Neuronal stem cell (in vitro differentiated cells): ENCODE data around the gene SLC22A15.

ENCODE experiments used
- DNase-seq: peaks from one replicate; pipeline ENCODE4 v3.0.0-alpha.2; 2013; ENCODE audit warnings: low spot score
- H2AFZ ChIP-seq: one replicate; pipeline ENCODE4 v1.6.1; 2013; ENCODE audit warnings: mild to moderate bottlenecking, low read length, inconsistent platforms
- H2AK5ac ChIP-seq: 2 replicates; pipeline ENCODE4 v1.6.1; 2013; ENCODE audit warnings: low read depth, mild to moderate bottlenecking, inconsistent platforms, low read length, moderate library complexity, mixed read lengths
- H2BK120ac ChIP-seq: 2 replicates; pipeline ENCODE4 v1.6.1; 2013; ENCODE audit warnings: low read depth, mild to moderate bottlenecking, inconsistent platforms, low read length, moderate library complexity, mixed read lengths
- H2BK12ac ChIP-seq: one replicate; pipeline ENCODE4 v1.6.1; 2013; ENCODE audit warnings: low read length, inconsistent platforms
- H2BK15ac ChIP-seq: 2 replicates; pipeline ENCODE4 v1.6.1; 2013; ENCODE audit warnings: mild to moderate bottlenecking, low read length, inconsistent platforms, mixed read lengths
- H2BK5ac ChIP-seq: one replicate; pipeline ENCODE4 v1.6.1; 2013; ENCODE audit warnings: inconsistent platforms, mild to moderate bottlenecking, low read length, moderate library complexity
- H3K14ac ChIP-seq: one replicate; pipeline ENCODE4 v1.6.1; 2013; ENCODE audit warnings: low read length, inconsistent platforms
- H3K18ac ChIP-seq: 2 replicates; pipeline ENCODE4 v1.6.1; 2013; ENCODE audit warnings: low read length, inconsistent platforms
- H3K23ac ChIP-seq: 2 replicates; pipeline ENCODE4 v1.6.1; 2013; ENCODE audit warnings: low read depth, mild to moderate bottlenecking, mixed read lengths, low read length, inconsistent platforms; ENCODE audit not compliant: poor library complexity
- H3K27ac ChIP-seq: replicated peaks from 3 replicates; pipeline ENCODE4 v1.5.1; 2013; ENCODE audit warnings: low read length, inconsistent platforms
- H3K27me3 ChIP-seq, 3 experiments: 2 replicates each; pipeline ENCODE4 v1.6.1; 2013; ENCODE audit warnings: low read length in 3 of 3, mild to moderate bottlenecking in 2 of 3, inconsistent platforms in 1 of 3, low read depth in 1 of 3, mixed read lengths in 1 of 3, moderate library complexity in 1 of 3; ENCODE audit not compliant: control insufficient read depth in 3 of 3, insufficient read depth in 3 of 3
- H3K36me3 ChIP-seq, 2 donors: replicated peaks in 1 of 2; 2 replicates each; pipeline ENCODE4 v1.6.1; 2013; ENCODE audit warnings: low read length in 2 of 2; ENCODE audit not compliant: control insufficient read depth in 2 of 2, insufficient read depth in 2 of 2
- H3K4ac ChIP-seq: 2 replicates; pipeline ENCODE4 v1.6.1; 2013; ENCODE audit warnings: inconsistent platforms, mild to moderate bottlenecking, low read length, moderate library complexity
- H3K4me1 ChIP-seq, 2 donors: 1 replicate in 1 of 2; 2 replicates in 1 of 2; pipeline ENCODE4 v1.6.1; 2013; ENCODE audit warnings: low read length in 2 of 2, low read depth in 1 of 2; ENCODE audit not compliant: control insufficient read depth in 2 of 2, insufficient read depth in 1 of 2
- H3K4me2 ChIP-seq: one replicate; pipeline ENCODE4 v1.6.1; 2013; ENCODE audit warnings: mild to moderate bottlenecking, low read length, inconsistent platforms; ENCODE audit not compliant: insufficient read depth, poor library complexity, severe bottlenecking
- H3K4me3 ChIP-seq, 2 donors: 2 replicates each; pipeline ENCODE4 v1.5.1; 2013; ENCODE audit warnings: low read length in 2 of 2, mild to moderate bottlenecking in 2 of 2, inconsistent platforms in 1 of 2, moderate library complexity in 1 of 2
- H3K79me1 ChIP-seq: one replicate; pipeline ENCODE4 v1.6.1; 2013; ENCODE audit warnings: low read depth, mild to moderate bottlenecking, inconsistent platforms, low read length, moderate library complexity
- H3K9ac ChIP-seq: one replicate; pipeline ENCODE4 v1.6.1; 2013; ENCODE audit warnings: mild to moderate bottlenecking, low read depth, low read length, inconsistent platforms; ENCODE audit not compliant: poor library complexity
- H3K9me3 ChIP-seq, 2 donors: replicated peaks in 1 of 2; 2 replicates each; pipeline versions ENCODE3 to v1.6.1; 2013; ENCODE audit warnings: low read length in 2 of 2, mild to moderate bottlenecking in 2 of 2, inconsistent platforms in 1 of 2, low read depth in 1 of 2, mixed read lengths in 1 of 2, moderate library complexity in 1 of 2; ENCODE audit not compliant: control insufficient read depth in 2 of 2, insufficient read depth in 1 of 2
- H4K8ac ChIP-seq: one replicate; pipeline ENCODE4 v1.6.1; 2013; ENCODE audit warnings: low read depth, mild to moderate bottlenecking, inconsistent platforms, low read length, moderate library complexity
- H4K91ac ChIP-seq: one replicate; pipeline ENCODE4 v1.6.1; 2013; ENCODE audit warnings: low read length, low read depth, mild to moderate bottlenecking, inconsistent platforms; ENCODE audit not compliant: poor library complexity
- WGBS, 2 donors: extraction: QIAGEN DNeasy Blood & Tissue Kit; methylation state at CpG; one replicate each; pipeline ENCODE4 v1.1.7; 2013; ENCODE audit warnings: missing lambda C conversion rate in 2 of 2, mixed read lengths in 1 of 2; ENCODE audit not compliant: insufficient read length in 2 of 2, insufficient replicate concordance in 1 of 2; ENCODE audit errors: extremely low coverage in 2 of 2; 5-methylcytosine and 5-hydroxymethylcytosine counted together

The SLC22A15 gene

GRCh38 chr1:116087628-116088027 lies 111.3 kb downstream of the SLC22A15 start:
- Histone ChIP-seq H3K4ac (no peak overlapping the region), H2AFZ (no peak overlapping the region), H2BK12ac (no peak overlapping the region), H3K4me3 (no peak overlapping the region), H4K8ac (no peak overlapping the region), H3K36me3 (no peaks in the 10 kb centered on the region), H3K4me1 (no peaks in the 10 kb centered on the region), H2BK15ac (no peak overlapping the region), H3K18ac (no peak overlapping the region), H4K91ac (no peak overlapping the region), H2BK5ac (no peak overlapping the region), H3K27ac (no peak overlapping the region), H3K23ac (no peak overlapping the region), H3K27me3 (no peaks in the 10 kb centered on the region), H3K14ac (no peak overlapping the region), H3K79me1 (no peaks in the 10 kb centered on the region), H3K9ac (no peak overlapping the region), H3K4me2 (no peak overlapping the region), H2BK120ac (no peak overlapping the region), H2AK5ac (no peak overlapping the region), H3K9me3 (peaks cover 0 to 2% of the 10 kb centered on the region in 2 donors)
- no peak for DNase-seq

GRCh38 chr1:116089870-116090269 lies 113.6 kb downstream of the SLC22A15 start:
- Histone ChIP-seq H2AFZ (no peak overlapping the region), H2BK5ac (no peak overlapping the region), H3K4me2 (no peak overlapping the region), H3K14ac (no peak overlapping the region), H4K91ac (no peak overlapping the region), H3K4ac (no peak overlapping the region), H3K27me3 (no peaks in the 10 kb centered on the region), H3K27ac (no peak overlapping the region), H4K8ac (no peak overlapping the region), H3K36me3 (no peaks in the 10 kb centered on the region), H3K9me3 (peaks cover 0 to 2% of the 10 kb centered on the region in 2 donors), H3K23ac (no peak overlapping the region), H2AK5ac (no peak overlapping the region), H2BK12ac (no peak overlapping the region), H3K4me3 (no peak overlapping the region), H3K79me1 (no peaks in the 10 kb centered on the region), H3K4me1 (no peaks in the 10 kb centered on the region), H2BK15ac (no peak overlapping the region), H2BK120ac (no peak overlapping the region), H3K18ac (no peak overlapping the region), H3K9ac (no peak overlapping the region)
- no peak for DNase-seq
- no CpG with 5 or more reads among the region's 1 CpG for WGBS, 2 donors

GRCh38 chr1:116091083-116091482 lies 114.8 kb downstream of the SLC22A15 start:
- H3K4me2 ChIP-seq, result no peak overlapping the region
- no peak overlapping the region for H3K4me3 ChIP-seq
- H3K14ac ChIP-seq, result no peak overlapping the region
- no peak overlapping the region for H3K27ac ChIP-seq
- H3K23ac ChIP-seq, result no peak overlapping the region
- no peak for DNase-seq
- no peak overlapping the region for H2BK120ac ChIP-seq
- no peak overlapping the region for H2AFZ ChIP-seq
- no CpG with 5 or more reads among the region's 1 CpG for WGBS, 2 donors
- no peak overlapping the region for H4K91ac ChIP-seq
- H2BK12ac ChIP-seq, result no peak overlapping the region
- no peaks in the 10 kb centered on the region for H3K79me1 ChIP-seq
- no peak overlapping the region for H3K18ac ChIP-seq
- H3K36me3 ChIP-seq, result no peaks in the 10 kb centered on the region
- no peak overlapping the region for H3K4ac ChIP-seq
- no peak overlapping the region for H4K8ac ChIP-seq
- H3K9ac ChIP-seq, result no peak overlapping the region
- peaks cover 0 to 2% of the 10 kb centered on the region in 2 donors for H3K9me3 ChIP-seq
- H2AK5ac ChIP-seq, result no peak overlapping the region
- no peak overlapping the region for H2BK15ac ChIP-seq
- H2BK5ac ChIP-seq, result no peak overlapping the region
- H3K4me1 ChIP-seq, result no peaks in the 10 kb centered on the region
- no peaks in the 10 kb centered on the region for H3K27me3 ChIP-seq

- no CpG with 5 or more reads among the region's 3 CpGs for WGBS, 2 donors
Measured at GRCh38 chr1:116092752-116093489, 116.6 kb downstream of the SLC22A15 start.

More at GRCh38 chr1:116092752-116093489, 116.6 kb downstream of the SLC22A15 start:
- no peak overlapping the region for H3K4me3 ChIP-seq
- no peak for DNase-seq
- no peaks in the 10 kb centered on the region for H3K79me1 ChIP-seq
- H4K8ac ChIP-seq, result no peak overlapping the region
- no peak overlapping the region for H3K23ac ChIP-seq
- no peak overlapping the region for H3K14ac ChIP-seq
- no peak overlapping the region for H2BK5ac ChIP-seq
- H3K4ac ChIP-seq, result no peak overlapping the region
- no peak overlapping the region for H3K27ac ChIP-seq
- no peak overlapping the region for H3K18ac ChIP-seq
- no peak overlapping the region for H2BK12ac ChIP-seq
- no peak overlapping the region for H2AFZ ChIP-seq
- no peak overlapping the region for H2BK120ac ChIP-seq
- H3K36me3 ChIP-seq, result no peaks in the 10 kb centered on the region
- H4K91ac ChIP-seq, result no peak overlapping the region
- peaks cover 0 to 2% of the 10 kb centered on the region in 2 donors for H3K9me3 ChIP-seq
- no peaks in the 10 kb centered on the region for H3K4me1 ChIP-seq
- H3K4me2 ChIP-seq, result no peak overlapping the region
- H3K9ac ChIP-seq, result no peak overlapping the region
- no peak overlapping the region for H2BK15ac ChIP-seq
- H3K27me3 ChIP-seq, result no peaks in the 10 kb centered on the region
- H2AK5ac ChIP-seq, result no peak overlapping the region
